Mammary epithelial cell (primary cell): ENCODE data around the gene SUSD3.

Experiments
- EZH2 ChIP-seq: IDR thresholded peaks from 2 replicates; pipeline ENCODE4 v1.6.1; 2012; ENCODE audit warnings: low read length, inconsistent platforms, borderline replicate concordance
- TF ChIP-seq, protein P1 (sequence below), 2 donors: IDR thresholded peaks in 1 of 2; conservative IDR thresholded peaks in 1 of 2; 2 replicates each; pipeline ENCODE4 v1.5.1; 2011 to 2012; ENCODE audit warnings: inconsistent platforms in 2 of 2, low read length in 2 of 2, mild to moderate bottlenecking in 2 of 2, control low read depth in 1 of 2, low read depth in 1 of 2; ENCODE audit not compliant: insufficient read depth in 1 of 2; ENCODE audit errors: extremely low read depth in 1 of 2

DNA sequence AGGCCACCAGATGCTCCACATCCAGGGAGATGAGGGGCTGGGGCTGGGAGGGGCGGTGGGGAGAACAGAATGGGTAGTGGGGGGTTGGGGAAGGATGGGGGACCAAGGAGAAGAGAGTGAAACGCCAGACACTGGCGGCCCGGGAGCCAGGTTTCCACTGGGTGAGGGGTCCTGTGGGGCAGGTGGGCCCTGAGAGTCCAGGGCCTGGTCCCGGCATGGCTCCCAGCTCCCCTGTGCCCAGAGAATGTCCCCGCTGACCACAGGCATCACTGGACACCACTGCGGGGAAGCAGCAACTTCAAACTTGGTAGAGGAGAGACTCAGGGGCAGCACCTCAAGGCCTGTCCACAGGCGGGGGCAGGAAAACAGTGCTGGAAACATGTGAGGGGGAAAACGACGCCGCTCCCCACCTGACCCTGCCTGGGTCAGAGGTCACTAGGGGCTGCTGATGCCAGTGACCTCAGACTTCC is 62.4 kb downstream of the SUSD3 start:
- TF ChIP-seq, protein P1, sequence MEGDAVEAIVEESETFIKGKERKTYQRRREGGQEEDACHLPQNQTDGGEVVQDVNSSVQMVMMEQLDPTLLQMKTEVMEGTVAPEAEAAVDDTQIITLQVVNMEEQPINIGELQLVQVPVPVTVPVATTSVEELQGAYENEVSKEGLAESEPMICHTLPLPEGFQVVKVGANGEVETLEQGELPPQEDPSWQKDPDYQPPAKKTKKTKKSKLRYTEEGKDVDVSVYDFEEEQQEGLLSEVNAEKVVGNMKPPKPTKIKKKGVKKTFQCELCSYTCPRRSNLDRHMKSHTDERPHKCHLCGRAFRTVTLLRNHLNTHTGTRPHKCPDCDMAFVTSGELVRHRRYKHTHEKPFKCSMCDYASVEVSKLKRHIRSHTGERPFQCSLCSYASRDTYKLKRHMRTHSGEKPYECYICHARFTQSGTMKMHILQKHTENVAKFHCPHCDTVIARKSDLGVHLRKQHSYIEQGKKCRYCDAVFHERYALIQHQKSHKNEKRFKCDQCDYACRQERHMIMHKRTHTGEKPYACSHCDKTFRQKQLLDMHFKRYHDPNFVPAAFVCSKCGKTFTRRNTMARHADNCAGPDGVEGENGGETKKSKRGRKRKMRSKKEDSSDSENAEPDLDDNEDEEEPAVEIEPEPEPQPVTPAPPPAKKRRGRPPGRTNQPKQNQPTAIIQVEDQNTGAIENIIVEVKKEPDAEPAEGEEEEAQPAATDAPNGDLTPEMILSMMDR (conservative IDR thresholded peaks at IDR 0.05 in 1 of 2, IDR thresholded peaks at IDR 0.05 in 1 of 2; ENCODE audit: extremely low read depth in 1 of 2, insufficient read depth in 1 of 2, low read depth in 1 of 2, low read length in 2 of 2): no peak
- no peak for TF ChIP-seq EZH2
